NAMALWA (cell line): ENCODE data around the gene KCNN3.
A peak's percentile ranks its signal among the peaks of the same experiment; 100 is the strongest.

Experiments
- DNase-seq: peaks from one replicate; pipeline ENCODE4 v3.0.0-alpha.2; 2015; ENCODE audit warnings: low spot score

The KCNN3 gene

DNA sequence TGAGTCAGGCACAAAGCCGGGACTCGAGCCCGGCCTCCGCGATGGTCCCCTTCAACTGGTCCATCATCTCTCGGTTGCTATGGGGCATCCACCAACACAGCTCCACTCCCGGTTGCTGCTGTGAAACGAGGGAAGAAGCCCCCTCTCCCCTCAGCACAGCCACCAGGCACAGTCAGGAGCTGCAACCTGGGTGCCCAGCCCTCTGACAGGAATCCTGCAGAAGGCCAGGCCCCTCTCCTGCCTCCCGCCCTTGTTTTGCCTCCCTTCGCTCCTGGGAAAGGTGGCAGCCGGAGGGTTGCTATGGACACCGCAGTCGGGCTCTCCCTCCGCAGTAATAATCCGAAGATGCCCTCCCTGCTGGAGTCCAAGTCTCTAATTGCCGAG is 8.9 kb upstream of the KCNN3 start:
- DNase-seq = no peak

DNA sequence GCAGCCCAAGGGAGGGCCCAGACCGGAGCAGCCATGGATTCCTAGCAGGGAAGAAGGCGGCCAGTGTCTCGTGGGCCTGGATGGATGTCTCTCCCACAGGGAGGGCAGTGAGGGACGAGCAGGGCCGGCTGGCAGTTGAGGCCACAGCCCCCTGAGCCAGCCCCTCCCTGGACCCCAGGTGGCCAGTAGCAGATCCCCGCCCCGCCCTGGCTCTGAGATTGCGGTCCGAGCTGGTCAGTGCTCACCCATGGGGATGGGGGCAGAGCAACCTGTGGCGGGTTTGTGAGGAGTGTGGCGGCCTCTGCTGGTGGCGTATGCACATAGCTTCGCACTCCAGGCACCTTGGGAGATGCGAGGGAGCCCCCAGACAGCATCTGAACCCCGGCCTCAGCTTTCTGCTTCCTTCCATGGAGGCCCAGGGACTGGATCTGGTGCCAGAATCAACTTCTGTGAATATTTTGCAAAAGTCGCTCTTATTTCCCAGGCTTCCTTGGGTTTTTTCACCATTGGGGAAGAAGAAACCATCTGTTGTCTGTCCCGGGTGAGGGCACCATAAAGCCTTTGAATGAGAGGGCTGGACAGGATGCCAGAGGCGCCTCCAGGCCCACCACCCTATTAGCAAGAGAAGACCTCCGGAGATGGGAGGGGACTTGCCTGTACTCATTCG is 8.4 kb upstream of the KCNN3 start:
- peak; percentile 86 for DNase-seq

DNA sequence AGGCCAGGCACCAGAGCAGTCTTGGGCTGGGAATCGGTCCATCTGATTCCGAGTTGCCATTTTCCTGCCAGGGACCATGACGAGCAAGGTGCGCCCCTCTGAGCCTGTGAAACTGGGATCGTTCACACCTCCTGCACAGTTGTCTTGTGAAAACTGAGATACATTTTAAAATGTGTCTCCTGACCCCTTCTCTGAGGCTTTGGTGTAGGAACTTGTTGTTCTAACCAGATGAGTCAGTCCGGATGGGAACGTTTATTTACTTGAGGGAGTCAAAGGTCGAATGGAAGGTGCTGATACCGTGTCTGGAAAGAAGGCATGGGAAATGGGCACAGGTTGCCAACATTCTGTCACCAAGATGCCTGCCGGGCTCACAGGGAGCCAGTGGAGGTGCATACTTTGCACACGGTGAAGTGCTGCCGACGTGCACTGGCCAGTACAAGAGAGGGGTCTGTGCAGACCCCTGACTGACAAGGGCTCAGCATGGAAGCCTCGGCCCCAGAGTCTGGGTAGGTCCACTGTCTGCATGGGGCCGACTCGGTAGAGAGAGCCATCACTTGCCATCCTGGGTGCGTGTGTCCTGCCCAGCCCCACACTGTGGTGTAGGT is 7.4 kb upstream of the KCNN3 start:
- DNase-seq = no peak

- no peak for DNase-seq
These were observed 6.8 kb upstream of the KCNN3 start for GRCh38 chr1:154876842-154877369.

- DNase-seq = no peak
These were observed 4.4 kb upstream of the KCNN3 start for GRCh38 chr1:154874465-154874864.

DNA sequence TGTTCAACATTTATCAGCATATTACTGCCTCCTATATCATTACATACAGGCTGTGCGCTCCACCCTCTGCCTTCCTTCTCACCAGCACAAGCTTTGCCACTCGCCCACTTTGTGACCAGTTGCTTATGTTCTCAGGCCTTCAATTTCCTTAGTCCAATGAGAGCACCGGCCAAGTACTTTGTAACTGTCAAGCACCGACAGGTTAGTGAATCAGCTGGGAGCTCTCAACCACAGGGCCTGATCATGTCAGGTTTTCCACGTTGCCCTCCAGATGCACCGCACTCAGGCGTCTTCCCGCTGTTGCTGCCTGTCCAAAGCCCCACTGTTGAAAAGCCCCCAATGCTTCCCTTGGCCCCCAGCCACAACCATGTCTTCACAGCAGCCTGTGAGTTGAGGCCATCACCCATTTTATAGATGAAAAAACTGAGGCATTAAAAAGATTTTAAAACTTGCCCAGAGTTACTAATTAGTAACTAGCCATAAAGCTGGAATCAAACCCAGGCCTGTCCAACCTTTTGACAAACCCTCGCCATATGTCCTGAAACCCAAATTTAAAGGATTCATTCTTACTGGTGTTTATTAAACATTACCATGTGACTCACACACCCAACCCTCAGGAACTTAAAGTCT is 3.4 kb upstream of the KCNN3 start:
- no peak for DNase-seq

DNA sequence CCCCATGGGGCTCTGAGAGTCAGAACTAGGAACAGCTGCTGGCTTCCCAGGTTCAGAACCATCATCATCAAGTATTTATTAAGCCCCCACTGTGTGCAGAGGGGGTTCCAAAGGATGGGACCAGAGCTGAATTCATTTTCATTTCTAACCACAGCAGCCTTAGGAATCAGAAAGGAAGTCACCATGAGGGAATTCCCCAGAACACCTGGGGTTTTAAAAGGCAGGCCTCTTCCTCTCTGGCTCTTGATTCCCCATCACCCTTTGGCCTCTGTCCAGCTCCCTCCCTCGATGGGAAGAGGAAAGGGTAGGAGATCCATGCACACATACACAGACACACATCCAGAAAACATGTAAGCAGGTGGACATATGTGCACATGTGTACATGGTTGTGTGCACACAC is 1.3 kb upstream of the KCNN3 start:
- no peak for DNase-seq

DNA sequence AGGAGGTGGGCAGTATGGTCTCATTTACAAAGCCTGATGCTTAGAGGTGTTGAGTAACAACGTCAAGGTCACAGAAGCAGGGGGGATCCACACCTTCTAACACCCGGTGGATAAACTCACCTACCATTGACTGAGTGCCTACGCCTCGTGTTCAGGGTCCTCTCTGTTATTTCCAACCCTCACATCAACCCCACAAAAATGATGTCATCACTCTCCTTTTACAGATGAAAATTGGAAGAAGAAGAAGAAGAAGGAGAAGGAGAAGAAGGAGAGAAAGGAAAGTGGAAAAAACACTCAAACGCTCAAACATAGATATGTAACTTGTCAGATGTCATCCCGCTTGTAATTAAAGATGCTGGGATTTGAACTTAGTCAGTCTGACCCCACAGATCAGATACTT is 653 bp upstream of the KCNN3 start:
- no peak for DNase-seq

- DNase-seq = no peak
These were observed 548 bp downstream of the KCNN3 start for GRCh38 chr1:154869351-154870114.

GRCh38 chr1:154867841-154868605 is 2.1 kb downstream of the KCNN3 start:
- no peak for DNase-seq

DNA sequence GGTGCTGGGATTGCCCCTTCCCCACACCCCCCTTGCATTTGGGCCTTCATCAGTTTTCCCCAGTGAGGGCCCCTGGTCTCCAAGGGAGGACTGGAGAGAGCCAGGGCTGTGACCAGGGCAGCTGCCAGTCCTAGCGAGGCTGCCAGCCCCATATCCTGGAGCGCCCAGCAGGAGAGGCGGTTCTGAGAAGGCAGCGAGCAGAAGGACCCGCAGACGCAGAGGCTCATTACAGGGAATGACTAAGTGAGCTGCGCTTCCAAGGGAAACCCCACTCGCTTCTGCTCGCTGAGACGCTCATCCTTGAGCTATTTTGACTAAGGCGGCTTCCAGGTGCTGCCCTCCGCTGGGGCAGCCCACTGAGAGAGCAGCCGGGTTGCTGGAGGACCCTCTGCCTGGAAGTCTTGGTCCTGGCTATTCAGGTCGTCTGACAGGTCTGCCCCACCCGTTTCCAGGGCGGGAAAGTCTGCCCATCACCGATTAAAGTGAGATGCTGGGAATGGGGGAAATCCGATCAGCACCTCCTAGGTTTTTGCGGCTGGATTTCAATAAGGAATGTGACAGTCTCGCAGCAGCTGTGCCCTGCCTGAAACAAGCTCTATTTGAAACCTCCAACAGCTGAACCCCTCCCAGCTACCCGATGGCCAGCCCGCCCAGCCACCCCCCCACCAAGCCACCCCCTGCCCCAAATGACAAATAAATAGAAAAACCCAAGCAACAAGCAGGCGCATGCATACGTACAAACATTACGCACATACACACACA is 2.8 kb downstream of the KCNN3 start:
- peak; percentile 34 for DNase-seq

- DNase-seq = peak; percentile 49
These were observed 3.6 kb downstream of the KCNN3 start for GRCh38 chr1:154866257-154867063.

DNA sequence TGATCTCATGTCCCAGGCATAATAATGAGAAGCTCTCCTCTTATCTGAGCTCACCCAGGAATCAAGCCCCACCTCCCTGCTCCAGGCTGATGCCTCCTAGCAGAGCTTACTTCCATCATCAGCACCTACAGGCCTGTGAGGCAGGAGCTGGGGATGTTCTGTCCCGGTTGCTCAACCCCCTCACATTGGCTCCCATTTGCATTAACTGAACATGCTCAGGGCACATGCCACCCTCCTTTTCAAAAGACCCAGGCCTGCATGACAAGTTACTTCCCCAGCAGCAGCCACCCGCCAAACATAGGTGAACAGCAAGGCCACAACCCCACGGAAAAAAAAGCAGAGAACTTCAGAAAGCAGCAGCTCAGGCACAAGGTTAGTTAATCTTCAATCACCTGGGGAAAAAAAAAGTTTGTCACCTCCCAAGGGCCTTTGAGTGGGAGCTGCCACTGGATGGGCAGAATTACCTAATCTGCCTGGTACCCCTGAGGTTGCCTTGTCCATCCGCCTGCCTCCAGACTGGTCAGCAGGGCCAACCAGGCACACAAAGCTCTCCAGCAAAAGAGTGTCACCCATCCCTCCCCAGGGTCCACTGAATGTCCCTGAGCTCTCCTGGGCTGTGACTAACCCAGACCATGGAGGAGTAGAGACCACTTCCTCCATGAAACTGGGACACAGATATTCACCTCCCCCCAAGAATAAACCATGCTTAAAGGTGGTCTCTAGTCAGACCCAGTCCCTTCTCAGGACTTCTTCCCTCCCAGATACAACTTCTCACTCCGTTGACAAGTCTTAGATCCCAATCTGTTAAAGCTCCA is 4.4 kb downstream of the KCNN3 start:
- peak; percentile 77 for DNase-seq

DNA sequence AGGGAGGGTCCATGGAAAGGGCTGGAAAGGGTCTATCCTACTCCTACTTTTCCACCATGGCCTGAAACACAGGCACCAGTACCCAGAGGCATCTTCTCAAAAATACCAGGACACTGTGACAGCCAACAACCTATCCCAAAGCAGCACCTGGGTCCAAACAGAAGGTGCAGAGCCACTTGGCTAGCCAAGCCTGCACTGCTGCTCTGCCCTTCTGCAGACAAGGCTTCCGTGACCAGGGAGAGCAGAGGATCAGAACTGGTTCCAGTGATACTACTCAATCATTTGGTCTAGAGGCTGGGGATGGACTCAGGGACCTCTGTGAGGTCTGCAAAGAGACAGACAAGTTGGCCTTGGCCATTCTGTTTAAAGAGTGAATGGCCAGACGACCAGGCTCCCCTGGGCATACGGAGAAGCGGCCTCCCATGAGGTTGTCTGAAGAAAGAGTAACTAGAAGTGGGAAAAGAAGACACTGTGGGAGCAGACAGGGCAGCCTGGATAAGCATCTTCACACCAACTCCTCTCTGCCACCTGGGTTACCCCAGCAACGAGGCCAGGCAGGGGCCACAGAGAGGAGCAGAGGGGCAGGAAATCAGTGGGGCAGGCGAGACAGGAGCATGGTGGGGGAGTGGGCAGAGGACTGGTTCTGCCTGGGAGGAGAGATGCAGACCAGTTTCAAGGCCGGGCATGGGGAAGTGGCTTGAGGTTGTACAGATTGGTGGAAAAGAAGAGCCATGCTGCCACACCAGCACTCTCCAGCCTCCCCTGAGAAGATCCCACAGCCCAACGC is 5.7 kb downstream of the KCNN3 start:
- peak; percentile 76 for DNase-seq

DNA sequence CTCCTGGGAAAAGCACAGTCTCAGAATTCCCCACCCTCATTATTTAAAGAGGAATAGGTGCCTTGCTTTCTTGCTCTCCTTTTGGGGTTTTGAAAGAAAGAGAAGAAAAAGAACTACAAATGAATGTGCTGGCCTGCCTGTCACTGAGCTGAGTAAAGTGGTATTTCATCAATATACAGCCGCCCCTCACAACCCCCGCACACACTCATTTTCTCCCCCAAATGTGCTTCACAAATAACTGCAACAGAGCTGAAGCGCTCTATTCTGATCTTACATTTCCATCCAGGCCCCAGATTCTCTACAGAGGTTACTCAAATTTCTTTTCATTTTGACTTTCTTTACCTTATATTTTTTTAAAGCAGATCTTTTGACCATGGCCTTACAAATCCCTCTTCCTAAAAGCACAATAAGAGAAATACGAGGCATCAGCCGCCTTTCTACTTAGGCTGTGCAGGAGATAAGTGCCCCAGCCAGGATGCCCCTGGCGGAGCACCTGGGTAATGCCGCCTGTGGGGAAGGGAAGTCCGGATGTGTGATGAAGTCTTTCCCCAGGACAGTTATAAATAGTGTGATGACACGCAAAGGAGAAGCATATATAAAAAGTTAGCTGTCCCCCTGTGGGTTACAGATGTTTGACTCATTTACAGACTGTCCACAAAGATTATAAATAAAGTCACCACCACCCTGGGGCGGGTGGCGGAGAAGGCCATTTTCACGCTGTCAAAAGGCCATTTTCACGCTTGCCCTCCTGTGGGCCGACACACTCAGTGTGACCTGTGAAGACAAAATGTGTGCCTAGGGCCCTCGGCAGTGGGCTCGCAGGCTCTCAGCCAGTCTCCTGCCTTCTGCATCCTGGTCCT is 6.5 kb downstream of the KCNN3 start:
- peak; percentile 90 for DNase-seq

- no peak for DNase-seq
These were observed 7.2 kb downstream of the KCNN3 start for GRCh38 chr1:154862907-154863306.

- DNase-seq = no peak
These were observed 8.4 kb downstream of the KCNN3 start for GRCh38 chr1:154861607-154862094.
